ENCODE data around the gene DLGAP1. TPM values are rescaled to one million over a fixed set of nuclear protein-coding genes. Genes with fewer than 3 reads are reported as not detected.

The DLGAP1 gene
- total and polyA plus RNA-seq, 10 of the 15 experiments (the other 5 are each of a cell fraction or from before 2014, with no cell fraction given) = 0.23 to 27.6 (median 1.9) TPM

DNA sequence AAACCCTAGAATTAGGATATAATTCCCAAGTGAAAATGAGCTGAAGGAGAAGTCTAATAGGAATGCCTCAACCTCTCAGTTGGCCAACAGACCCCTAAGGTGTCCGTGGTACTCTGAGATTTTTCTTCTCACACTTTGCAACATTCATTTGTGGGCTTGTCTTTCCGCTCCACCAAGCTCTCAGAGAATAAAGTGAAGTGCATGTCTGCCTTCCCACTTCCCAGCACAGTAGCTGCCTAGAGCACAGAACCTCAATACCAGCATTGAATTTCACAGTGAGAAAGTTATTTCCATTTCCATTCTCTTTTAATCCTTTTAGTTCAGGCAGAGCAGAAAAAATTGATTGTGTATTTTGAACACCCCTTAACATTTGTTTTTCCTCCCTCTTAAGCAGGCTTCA is 553.3 kb downstream of the DLGAP1 start (continued):
- TF ChIP-seq, protein P1, sequence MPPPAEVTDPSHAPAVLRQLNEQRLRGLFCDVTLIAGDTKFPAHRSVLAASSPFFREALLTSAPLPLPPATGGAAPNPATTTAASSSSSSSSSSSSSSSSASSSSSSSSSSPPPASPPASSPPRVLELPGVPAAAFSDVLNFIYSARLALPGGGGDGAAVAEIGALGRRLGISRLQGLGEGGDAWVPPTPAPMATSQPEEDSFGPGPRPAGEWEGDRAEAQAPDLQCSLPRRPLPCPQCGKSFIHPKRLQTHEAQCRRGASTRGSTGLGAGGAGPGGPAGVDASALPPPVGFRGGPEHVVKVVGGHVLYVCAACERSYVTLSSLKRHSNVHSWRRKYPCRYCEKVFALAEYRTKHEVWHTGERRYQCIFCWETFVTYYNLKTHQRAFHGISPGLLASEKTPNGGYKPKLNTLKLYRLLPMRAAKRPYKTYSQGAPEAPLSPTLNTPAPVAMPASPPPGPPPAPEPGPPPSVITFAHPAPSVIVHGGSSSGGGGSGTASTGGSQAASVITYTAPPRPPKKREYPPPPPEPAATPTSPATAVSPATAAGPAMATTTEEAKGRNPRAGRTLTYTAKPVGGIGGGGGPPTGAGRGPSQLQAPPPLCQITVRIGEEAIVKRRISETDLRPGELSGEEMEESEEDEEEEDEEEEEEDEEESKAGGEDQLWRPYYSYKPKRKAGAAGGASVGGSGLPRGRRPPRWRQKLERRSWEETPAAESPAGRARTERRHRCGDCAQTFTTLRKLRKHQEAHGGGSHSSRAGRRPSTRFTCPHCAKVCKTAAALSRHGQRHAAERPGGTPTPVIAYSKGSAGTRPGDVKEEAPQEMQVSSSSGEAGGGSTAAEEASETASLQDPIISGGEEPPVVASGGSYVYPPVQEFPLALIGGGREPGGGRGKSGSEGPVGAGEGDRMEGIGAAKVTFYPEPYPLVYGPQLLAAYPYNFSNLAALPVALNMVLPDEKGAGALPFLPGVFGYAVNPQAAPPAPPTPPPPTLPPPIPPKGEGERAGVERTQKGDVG (CRISPR knock-in tag; IDR thresholded peaks at IDR 0.05) = no peak
- no peak for TF ChIP-seq NR2C2 (IDR thresholded peaks at IDR 0.05; ENCODE audit: borderline replicate concordance, control insufficient read depth, insufficient read length, low read depth)

DNA sequence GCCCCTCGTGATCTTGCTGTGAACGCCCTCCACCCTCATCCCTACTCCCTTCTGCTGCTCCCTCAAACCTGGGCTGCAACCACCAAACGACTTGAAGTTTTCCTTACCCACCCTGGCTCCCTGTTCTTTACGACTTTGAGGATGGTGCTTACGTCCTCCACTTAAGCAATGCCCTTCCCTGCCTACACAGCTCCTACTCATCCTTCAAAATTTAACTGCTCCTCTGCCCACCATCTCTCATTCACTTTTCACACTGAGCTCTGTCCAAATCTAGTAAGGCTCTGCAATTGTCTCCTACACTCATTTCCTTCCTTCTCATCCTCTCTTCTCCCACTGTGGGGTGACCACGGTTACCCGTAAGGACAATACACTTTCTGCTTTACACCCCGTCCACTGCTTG is 554.1 kb downstream of the DLGAP1 start:
- Histone ChIP-seq H3K27ac (ENCODE audit: control insufficient read depth, insufficient read depth) (no peak overlapping the region), H3K9ac (ENCODE audit: control insufficient read depth, insufficient read depth, low read length) (no peak overlapping the region), H3K9me3 (replicated peaks; ENCODE audit: control insufficient read depth, insufficient read depth, low read length) (no peaks in the 10 kb centered on the region), H3K4me2 (ENCODE audit: control insufficient read depth, insufficient read depth) (no peak overlapping the region), H3K27me3 (replicated peaks in 1 of 2; ENCODE audit: control insufficient read depth in 2 of 2, insufficient read depth in 2 of 2, low read length in 1 of 2) (no peaks in the 10 kb centered on the region), H3K79me2 (ENCODE audit: control insufficient read depth, insufficient read depth, low read length) (no peaks in the 10 kb centered on the region), H2AFZ (ENCODE audit: control insufficient read depth, low read depth, low read length) (no peak overlapping the region), H3K4me1 (ENCODE audit: control insufficient read depth, insufficient read depth, low read length) (no peaks in the 10 kb centered on the region), H3K36me3 (ENCODE audit: control insufficient read depth in 2 of 2, insufficient read depth in 2 of 2, low read length in 1 of 2) (no peaks in the 10 kb centered on the region), H3K4me3 (no peak overlapping the region), H4K20me1 (ENCODE audit: control insufficient read depth, insufficient read depth) (no peaks in the 10 kb centered on the region)
- in situ Hi-C loops (cut with MboI) = no loop called here
- intact Hi-C loops (cut with micrococcal nuclease; ENCODE audit: unreplicated experiment) = no loop called here
- 21% methylated on average over 8 of the region's 8 CpGs for WGBS (ENCODE audit: insufficient coverage, insufficient replicate concordance, low lambda C conversion rate, missing lambda C conversion rate)
- CTCF ChIA-PET = interaction anchor here (0.9 to 2.4 kb wide), 3 partner anchors 10 to 1157 kb away, joined by 3 to 5 read pairs (median 3); no protein-coding TSS in a partner anchor
- no peak for ATAC-seq
- TF ChIP-seq, protein P2, sequence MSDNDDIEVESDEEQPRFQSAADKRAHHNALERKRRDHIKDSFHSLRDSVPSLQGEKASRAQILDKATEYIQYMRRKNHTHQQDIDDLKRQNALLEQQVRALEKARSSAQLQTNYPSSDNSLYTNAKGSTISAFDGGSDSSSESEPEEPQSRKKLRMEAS (IDR thresholded peaks at IDR 0.05; ENCODE audit: low read depth, low read length) = no peak
- BruUV-seq (replicated peaks) = no TSS peak
- no peak for FAIRE-seq
- POLR2A ChIA-PET = no interaction called here
- SMC1A ChIA-PET (ENCODE audit: uncharacterized antibody, unreplicated experiment) = interaction anchor here (0.5 to 1.8 kb wide), 4 partner anchors 11 to 130 kb away, joined by 3 to 5 read pairs (median 4); no protein-coding TSS in a partner anchor
- RAD21 ChIA-PET (ENCODE audit: unreplicated experiment) = no interaction called here
- no peak for DNase-seq (ENCODE audit: low read depth, low spot score)
